ENCODE data around the gene CLPX. TPM values are rescaled to one million over a fixed set of nuclear protein-coding genes. Genes with fewer than 3 reads are reported as not detected.
"Not testable (repeated sequence)": the region's sequence is repeated elsewhere in the genome, so short reads cannot be mapped to it uniquely, and the experiment has no call there.

Gene CLPX
- total RNA-seq, 1 experiment from 2014 or later = 43.3 TPM

DNA sequence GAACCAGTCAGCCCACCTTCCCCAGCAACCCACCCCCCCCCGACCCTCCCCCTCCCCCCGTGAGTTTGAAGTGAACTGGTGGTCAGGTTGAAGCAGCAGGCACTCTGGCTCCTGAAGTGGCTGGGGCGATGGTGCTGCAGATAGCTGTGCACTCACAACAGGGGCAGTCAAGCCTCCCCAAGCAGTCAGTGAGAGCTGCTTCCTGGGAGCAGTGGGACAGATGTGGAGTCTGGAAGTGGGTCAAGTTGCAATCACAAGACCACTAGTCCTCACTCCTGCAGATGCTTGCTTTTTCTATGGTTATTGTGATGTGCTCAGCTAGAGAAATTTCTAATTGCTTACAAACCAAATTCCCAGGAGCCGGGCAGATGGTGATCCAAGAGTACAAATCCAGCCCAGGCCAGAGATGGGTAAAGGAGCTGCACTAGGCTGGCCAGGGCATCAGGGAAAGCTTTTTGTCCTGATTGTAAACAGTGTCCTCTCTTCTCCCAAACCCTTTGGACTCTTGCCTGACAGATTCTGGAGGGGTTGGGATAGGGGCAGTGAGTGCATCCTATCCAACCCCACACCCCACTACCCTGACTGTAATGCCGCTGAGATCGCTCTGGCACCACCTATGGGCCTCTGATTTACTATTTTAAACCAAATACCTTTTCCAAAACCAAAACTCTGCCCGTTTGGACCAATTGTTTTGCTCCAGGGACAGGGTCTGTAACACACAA, 9.8 kb upstream of the CLPX start:
- peak in 1 of 2 experiments; percentile 23 for DNase-seq
- H3K4me1 ChIP-seq = no peaks in the 10 kb centered on the region
- no peaks in the 10 kb centered on the region for H3K27me3 ChIP-seq
- no peaks in the 10 kb centered on the region for H3K36me3 ChIP-seq
- H3K9me3 ChIP-seq (replicated peaks) = no peaks in the 10 kb centered on the region
- no peak overlapping the region for H3K4me3 ChIP-seq
- H3K27ac ChIP-seq = no peak overlapping the region

GRCh38 chr15:65192016-65192415, 6.9 kb upstream of the CLPX start:
- Histone ChIP-seq H3K36me3 (no peaks in the 10 kb centered on the region), H3K9me3 (replicated peaks) (no peaks in the 10 kb centered on the region), H3K4me1 (peaks cover 6% of the 10 kb centered on the region; the same call in 1 of the 2 replicates), H3K27ac (no peak overlapping the region), H3K4me3 (no peak overlapping the region), H3K27me3 (no peaks in the 10 kb centered on the region)
- peak in 1 of 2 experiments; percentile 44 for DNase-seq

DNA sequence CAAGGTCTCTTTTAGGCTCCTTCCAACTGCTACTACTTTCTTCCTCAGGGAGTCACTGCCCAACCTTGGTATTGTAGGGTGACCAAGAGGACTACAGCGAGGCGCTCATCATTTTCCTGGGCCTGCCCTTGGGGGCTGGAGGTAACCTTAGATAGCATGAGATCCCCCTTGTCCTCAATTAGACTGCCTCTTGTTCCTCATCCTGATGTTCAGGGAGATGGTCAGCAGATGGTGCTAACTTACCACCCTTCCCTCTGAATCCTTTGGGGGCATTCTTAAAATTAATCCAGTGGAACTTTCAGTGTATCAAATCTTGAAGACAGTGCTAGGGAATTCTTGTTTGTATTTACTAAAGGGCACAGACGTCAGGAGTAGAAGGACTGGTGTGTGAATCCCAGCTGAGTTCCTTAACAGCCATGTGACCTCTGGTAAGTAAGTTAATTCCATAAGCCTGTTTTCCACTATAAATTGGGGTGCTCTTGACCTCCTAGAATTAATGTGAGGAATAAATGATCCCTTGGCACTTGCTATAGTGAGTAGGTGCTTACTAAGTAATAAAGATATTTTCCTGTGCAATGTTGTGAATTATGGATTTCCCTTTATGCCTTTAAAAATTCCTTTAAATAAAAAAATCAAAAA, 4.1 kb upstream of the CLPX start:
- no peaks in the 10 kb centered on the region for H3K27me3 ChIP-seq
- peak; percentile 54 to 84 for DNase-seq
- no peak overlapping the region for H3K27ac ChIP-seq
- no peaks in the 10 kb centered on the region for H3K9me3 ChIP-seq (replicated peaks)
- peaks cover 9% of the 10 kb centered on the region; the same call in 1 of the 2 replicates for H3K4me1 ChIP-seq
- no peak overlapping the region for H3K4me3 ChIP-seq
- no peaks in the 10 kb centered on the region for H3K36me3 ChIP-seq

DNA sequence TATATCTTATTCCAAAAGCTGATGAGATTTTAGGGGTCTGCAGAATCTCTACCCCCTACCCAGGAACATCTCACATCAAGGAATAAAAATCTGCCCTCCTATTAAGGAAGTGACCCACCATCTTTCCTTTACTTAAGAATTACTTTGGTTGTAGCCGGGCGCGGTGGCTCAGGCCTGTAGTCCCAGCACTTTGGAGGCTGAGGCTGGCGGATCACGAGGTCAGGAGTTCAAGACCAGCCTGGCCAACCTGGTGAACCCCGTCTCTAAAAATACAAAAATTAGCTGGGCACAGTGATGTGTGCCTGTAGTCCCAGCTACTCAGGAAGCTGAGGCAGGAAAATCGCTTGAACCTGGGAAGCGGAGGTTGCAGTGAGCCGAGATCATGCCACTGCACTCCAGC, 3.3 kb upstream of the CLPX start:
- H3K27ac ChIP-seq; H3K36me3 ChIP-seq; H3K4me3 ChIP-seq; H3K4me1 ChIP-seq; DNase-seq; H3K27me3 ChIP-seq; H3K9me3 ChIP-seq (replicated peaks): not testable (repeated sequence)

DNA sequence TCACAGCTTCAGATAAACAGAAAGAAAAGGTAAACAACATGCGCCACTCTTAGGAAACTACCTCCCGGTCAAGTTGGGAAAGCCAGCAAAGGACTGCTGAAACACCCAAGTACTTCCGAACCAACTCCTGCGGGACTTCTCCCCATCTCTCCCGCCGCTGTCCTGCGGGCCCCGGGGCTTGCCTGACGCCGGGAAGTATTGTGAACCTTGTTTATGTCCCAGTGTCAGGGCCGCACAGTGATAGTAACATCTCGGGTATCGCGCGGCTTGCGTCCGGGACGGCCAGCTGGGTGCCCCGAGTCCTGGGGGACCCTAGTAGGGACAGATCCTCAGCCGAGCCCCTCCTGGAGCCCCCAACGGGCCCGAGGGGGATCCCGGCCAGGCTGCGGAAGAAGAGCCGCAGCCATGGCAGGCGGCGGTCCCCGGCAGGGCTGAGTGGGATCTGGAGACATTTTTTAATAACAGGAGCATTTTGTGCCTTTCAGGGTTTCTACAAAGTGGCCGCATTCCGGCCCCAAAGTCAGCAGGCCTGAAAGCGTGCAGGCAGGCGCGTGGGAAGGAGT, 756 bp downstream of the CLPX start:
- Histone ChIP-seq H3K27ac (peak overlapping the region; percentile 67), H3K4me3 (peak overlapping the region; percentile 84), H3K36me3 (peaks cover 11% of the 10 kb centered on the region), H3K9me3 (replicated peaks) (no peaks in the 10 kb centered on the region), H3K27me3 (no peaks in the 10 kb centered on the region), H3K4me1 (peaks cover 12% of the 10 kb centered on the region)
- peak; percentile 70 to 73 for DNase-seq

DNA sequence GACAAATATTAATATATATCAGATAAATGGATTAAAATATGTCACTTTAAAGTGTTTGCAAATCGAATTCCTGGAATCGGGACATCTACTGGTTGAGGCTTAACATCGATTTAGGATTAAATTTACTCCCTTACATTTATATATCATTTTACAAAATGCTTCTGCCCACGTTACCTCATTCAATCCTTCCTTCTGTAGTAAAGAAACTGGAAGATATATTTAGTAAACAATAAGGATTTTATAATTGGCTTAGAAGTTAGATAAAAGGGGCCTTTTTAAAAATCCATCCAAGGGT, 1.3 kb downstream of the CLPX start:
- DNase-seq = no peak
- no peaks in the 10 kb centered on the region for H3K9me3 ChIP-seq (replicated peaks)
- peak overlapping the region; percentile 67 for H3K27ac ChIP-seq
- H3K36me3 ChIP-seq = peaks cover 17% of the 10 kb centered on the region
- H3K4me1 ChIP-seq = peaks cover 8% of the 10 kb centered on the region
- peak overlapping the region; percentile 84 for H3K4me3 ChIP-seq
- H3K27me3 ChIP-seq = no peaks in the 10 kb centered on the region

- peaks cover 30% of the 10 kb centered on the region for H3K36me3 ChIP-seq
- no peak for DNase-seq
- no peaks in the 10 kb centered on the region for H3K27me3 ChIP-seq
- H3K4me1 ChIP-seq = peaks cover 8% of the 10 kb centered on the region
- H3K9me3 ChIP-seq (replicated peaks) = no peaks in the 10 kb centered on the region
- H3K27ac ChIP-seq = no peak overlapping the region
- H3K4me3 ChIP-seq = no peak overlapping the region
Observed at GRCh38 chr15:65182538-65182937, 2.6 kb downstream of the CLPX start.

DNA sequence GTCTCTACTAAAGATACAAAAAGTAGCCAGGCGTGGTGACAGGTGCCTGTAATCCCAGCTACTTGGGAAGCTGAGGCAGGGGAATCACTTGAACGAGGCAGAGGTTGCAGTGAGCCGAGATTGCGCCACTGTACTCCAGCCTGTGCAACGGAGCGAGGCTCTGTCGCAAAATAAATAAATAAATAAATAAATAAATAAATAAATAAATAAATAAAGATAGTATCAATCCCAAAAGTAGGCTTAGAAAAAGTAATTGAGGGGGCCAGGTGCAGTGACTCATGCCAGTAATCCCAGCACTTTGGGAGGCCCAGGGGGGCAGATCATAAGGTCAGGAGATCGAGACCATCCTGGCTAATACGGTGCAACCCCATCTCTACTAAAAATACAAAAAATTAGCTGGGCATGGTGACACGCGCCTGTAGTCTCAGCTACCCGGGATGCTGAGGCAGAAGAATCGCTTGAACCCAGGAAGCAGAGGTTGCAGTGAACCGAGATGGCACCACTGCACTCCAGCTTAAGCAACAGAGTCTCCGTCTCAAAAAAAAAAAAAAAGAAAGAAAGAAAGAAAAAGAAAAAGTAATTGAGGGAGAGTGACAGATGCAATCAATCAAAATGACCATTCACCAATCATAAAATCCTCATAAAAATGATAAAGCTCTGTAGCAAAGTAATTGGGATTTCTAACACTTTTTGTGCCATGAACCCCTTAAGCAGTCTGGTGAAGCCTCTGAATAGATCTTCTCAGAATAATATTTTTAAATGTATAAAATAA, 3.4 kb downstream of the CLPX start:
- H3K9me3 ChIP-seq (replicated peaks) = not testable (repeated sequence)

DNA sequence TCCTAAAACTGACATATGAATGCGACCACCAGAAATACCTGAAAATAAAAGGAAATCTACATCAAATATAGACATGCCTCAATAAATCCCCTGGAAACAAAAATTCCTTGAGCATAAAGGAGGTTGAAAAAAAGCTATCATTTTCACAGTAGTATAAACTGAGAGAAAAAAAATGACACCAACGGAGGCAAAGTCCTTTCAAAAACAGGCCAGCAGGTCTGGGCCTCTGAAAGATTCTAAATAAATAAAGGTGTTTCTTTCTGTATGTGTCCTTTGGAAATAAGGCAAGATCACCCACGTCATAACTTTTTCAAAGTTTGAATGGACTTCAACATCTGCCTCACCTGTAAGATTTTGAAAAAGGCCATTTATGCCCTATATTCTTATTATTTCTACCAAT, 5.0 kb downstream of the CLPX start:
- no peaks in the 10 kb centered on the region for H3K9me3 ChIP-seq (replicated peaks)
- peaks cover 43% of the 10 kb centered on the region for H3K36me3 ChIP-seq
- H3K4me1 ChIP-seq = peaks cover 8% of the 10 kb centered on the region
- no peak for DNase-seq
- H3K27me3 ChIP-seq = no peaks in the 10 kb centered on the region
- no peak overlapping the region for H3K4me3 ChIP-seq
- no peak overlapping the region for H3K27ac ChIP-seq

More for the DNA sequence above, 3.4 kb downstream of the CLPX start:
- H3K36me3 ChIP-seq = peaks cover 33% of the 10 kb centered on the region
- DNase-seq = peak in 1 of 2 experiments; percentile 41
- H3K27me3 ChIP-seq, H3K4me3 ChIP-seq, H3K27ac ChIP-seq, H3K4me1 ChIP-seq: not testable (repeated sequence)

GRCh38 chr15:65177901-65178300, 7.2 kb downstream of the CLPX start:
- no peak overlapping the region for H3K4me3 ChIP-seq
- no peaks in the 10 kb centered on the region for H3K27me3 ChIP-seq
- no peaks in the 10 kb centered on the region for H3K9me3 ChIP-seq (replicated peaks)
- peaks cover 54% of the 10 kb centered on the region for H3K36me3 ChIP-seq
- H3K27ac ChIP-seq = no peak overlapping the region
- DNase-seq = no peak
- H3K4me1 ChIP-seq = peaks cover 14% of the 10 kb centered on the region

GRCh38 chr15:65176056-65176455, 9.1 kb downstream of the CLPX start:
- H3K4me1 ChIP-seq = peaks cover 9% of the 10 kb centered on the region
- no peaks in the 10 kb centered on the region for H3K9me3 ChIP-seq (replicated peaks)
- peaks cover 56% of the 10 kb centered on the region for H3K36me3 ChIP-seq
- H3K27ac ChIP-seq = no peak overlapping the region
- DNase-seq = no peak
- H3K4me3 ChIP-seq = no peak overlapping the region
- no peaks in the 10 kb centered on the region for H3K27me3 ChIP-seq

GRCh38 chr15:65175511-65175910, 9.6 kb downstream of the CLPX start:
- H3K27me3 ChIP-seq = no peaks in the 10 kb centered on the region
- H3K9me3 ChIP-seq (replicated peaks) = no peaks in the 10 kb centered on the region
- DNase-seq = no peak
- H3K27ac ChIP-seq = no peak overlapping the region
- H3K4me1 ChIP-seq = peaks cover 9% of the 10 kb centered on the region
- peaks cover 56% of the 10 kb centered on the region for H3K36me3 ChIP-seq
- no peak overlapping the region for H3K4me3 ChIP-seq

GRCh38 chr15:65174509-65174908, 10.6 kb downstream of the CLPX start:
- Histone ChIP-seq H3K4me3 (no peak overlapping the region), H3K27me3 (no peaks in the 10 kb centered on the region), H3K27ac (no peak overlapping the region; the same call in 1 of the 2 replicates), H3K36me3 (peaks cover 55% of the 10 kb centered on the region), H3K4me1 (peaks cover 9% of the 10 kb centered on the region), H3K9me3 (replicated peaks) (no peaks in the 10 kb centered on the region)
- DNase-seq = peak; percentile 77 to 83

DNA sequence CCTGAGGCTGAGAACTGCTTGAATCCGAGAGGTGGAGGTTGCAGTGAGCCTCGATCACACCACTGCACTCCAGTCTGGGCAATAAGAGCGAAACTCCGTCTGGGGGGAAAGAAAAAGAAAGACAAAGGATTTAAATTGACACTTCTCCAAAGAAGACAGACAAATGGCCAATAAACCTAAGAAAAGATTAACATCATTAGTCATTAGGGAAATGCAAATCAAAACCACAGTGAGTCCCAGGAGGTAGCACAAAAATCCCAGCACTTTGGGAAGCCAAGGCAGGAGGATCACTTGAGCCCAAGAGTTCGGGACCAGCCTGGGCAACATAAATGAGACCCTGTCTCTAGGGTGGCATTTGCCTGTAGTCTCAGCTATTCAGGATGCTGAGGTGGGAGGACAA, 12.6 kb downstream of the CLPX start:
- H3K27ac ChIP-seq = no peak overlapping the region
- peaks cover 9% of the 10 kb centered on the region; the same call in 1 of the 2 replicates for H3K4me1 ChIP-seq
- no peaks in the 10 kb centered on the region for H3K9me3 ChIP-seq (replicated peaks)
- peaks cover 39% of the 10 kb centered on the region for H3K36me3 ChIP-seq
- no peak for DNase-seq
- H3K4me3 ChIP-seq = no peak overlapping the region
- no peaks in the 10 kb centered on the region for H3K27me3 ChIP-seq

DNA sequence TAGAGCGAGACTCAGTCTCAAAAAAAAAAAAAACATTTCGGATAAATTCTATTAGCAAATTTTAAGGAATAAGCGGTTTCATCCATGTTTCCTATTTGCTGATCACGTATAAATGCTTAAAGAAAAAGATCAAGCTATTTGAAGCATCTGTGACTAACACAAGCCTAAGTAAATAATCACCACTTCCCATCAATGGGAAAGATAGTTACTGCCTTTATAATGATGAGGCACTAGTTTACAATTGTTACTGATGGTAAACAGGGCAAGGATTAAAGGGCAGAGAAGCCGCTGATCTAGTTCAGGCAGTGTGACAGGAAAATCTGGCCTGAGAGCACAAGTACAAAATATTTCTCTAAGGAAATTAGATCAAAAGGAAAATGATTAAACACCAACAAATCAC, 13.7 kb downstream of the CLPX start:
- Histone ChIP-seq H3K4me1 (peaks cover 9% of the 10 kb centered on the region; the same call in 1 of the 2 replicates), H3K27me3 (no peaks in the 10 kb centered on the region), H3K27ac (no peak overlapping the region), H3K36me3 (peaks cover 39% of the 10 kb centered on the region), H3K9me3 (replicated peaks) (no peaks in the 10 kb centered on the region), H3K4me3 (no peak overlapping the region)
- DNase-seq = no peak

All from SJCRH30 (cell line).